HEK293 (cell line): ENCODE data around the gene CRYZL1.

Source experiments
- YY1 ChIP-seq: fragments of 450-650 bp; formaldehyde crosslinking; IDR thresholded peaks from 2 replicates; pipeline ENCODE4 v1.5.1; 2018; ENCODE audit warnings: missing biosample characterization, missing genetic modification characterization
- TF ChIP-seq, protein P1 (sequence below): fragments of 450-650 bp; formaldehyde crosslinking; IDR thresholded peaks from 2 replicates; pipeline ENCODE4 v1.5.1; 2016; ENCODE audit warnings: missing biosample characterization, missing genetic modification characterization

GRCh38 chr21:33644383-33645074, 3.0 kb upstream of the CRYZL1 start:
- TF ChIP-seq, protein P1, sequence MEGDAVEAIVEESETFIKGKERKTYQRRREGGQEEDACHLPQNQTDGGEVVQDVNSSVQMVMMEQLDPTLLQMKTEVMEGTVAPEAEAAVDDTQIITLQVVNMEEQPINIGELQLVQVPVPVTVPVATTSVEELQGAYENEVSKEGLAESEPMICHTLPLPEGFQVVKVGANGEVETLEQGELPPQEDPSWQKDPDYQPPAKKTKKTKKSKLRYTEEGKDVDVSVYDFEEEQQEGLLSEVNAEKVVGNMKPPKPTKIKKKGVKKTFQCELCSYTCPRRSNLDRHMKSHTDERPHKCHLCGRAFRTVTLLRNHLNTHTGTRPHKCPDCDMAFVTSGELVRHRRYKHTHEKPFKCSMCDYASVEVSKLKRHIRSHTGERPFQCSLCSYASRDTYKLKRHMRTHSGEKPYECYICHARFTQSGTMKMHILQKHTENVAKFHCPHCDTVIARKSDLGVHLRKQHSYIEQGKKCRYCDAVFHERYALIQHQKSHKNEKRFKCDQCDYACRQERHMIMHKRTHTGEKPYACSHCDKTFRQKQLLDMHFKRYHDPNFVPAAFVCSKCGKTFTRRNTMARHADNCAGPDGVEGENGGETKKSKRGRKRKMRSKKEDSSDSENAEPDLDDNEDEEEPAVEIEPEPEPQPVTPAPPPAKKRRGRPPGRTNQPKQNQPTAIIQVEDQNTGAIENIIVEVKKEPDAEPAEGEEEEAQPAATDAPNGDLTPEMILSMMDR (tag by site-specific recombination): no peak
- TF ChIP-seq YY1 (tag by site-specific recombination): no peak
